T1000 (cell line): ENCODE measurements around the gene NUP98.

ENCODE experiments used
- DNase-seq: peaks from one replicate; lab custom pipeline; 2025; ENCODE audit warnings: mixed read lengths; lab: John Stamatoyannopoulos, UW

NUP98 gene

GRCh38 chr11:3735827-3736226, 61.5 kb downstream of the NUP98 start:
- DNase-seq = no peak

GRCh38 chr11:3732671-3733436, 64.5 kb downstream of the NUP98 start:
- DNase-seq = no peak

- peak; percentile 3 for DNase-seq
Observed at GRCh38 chr11:3723014-3723708, 74.2 kb downstream of the NUP98 start.

GRCh38 chr11:3722100-3722499, 75.3 kb downstream of the NUP98 start:
- DNase-seq = no peak

- no peak for DNase-seq
Observed at GRCh38 chr11:3720997-3721396, 76.4 kb downstream of the NUP98 start.

- DNase-seq = no peak
Observed at GRCh38 chr11:3712274-3712673, 85.1 kb downstream of the NUP98 start.

- no peak for DNase-seq
Observed at GRCh38 chr11:3710485-3711259, 86.7 kb downstream of the NUP98 start.

- no peak for DNase-seq
Observed at GRCh38 chr11:3709977-3710376, 87.4 kb downstream of the NUP98 start.

- DNase-seq = no peak
Observed at GRCh38 chr11:3707176-3707575, 90.2 kb downstream of the NUP98 start.

GRCh38 chr11:3703383-3703782, 94.0 kb downstream of the NUP98 start:
- DNase-seq = no peak

- no peak for DNase-seq
Observed at GRCh38 chr11:3700910-3701309, 96.4 kb downstream of the NUP98 start.

GRCh38 chr11:3700410-3700809, 96.9 kb downstream of the NUP98 start:
- no peak for DNase-seq

GRCh38 chr11:3686751-3687150, 110.6 kb downstream of the NUP98 start:
- DNase-seq = no peak

GRCh38 chr11:3685923-3686322, 111.4 kb downstream of the NUP98 start:
- no peak for DNase-seq

- DNase-seq = no peak
Observed at GRCh38 chr11:3684819-3685172, 112.6 kb downstream of the NUP98 start.

- no peak for DNase-seq
Observed at GRCh38 chr11:3684129-3684818, 113.1 kb downstream of the NUP98 start.

GRCh38 chr11:3683039-3683438, 114.3 kb downstream of the NUP98 start:
- DNase-seq = no peak

- no peak for DNase-seq
Observed at GRCh38 chr11:3679077-3679476, 118.3 kb downstream of the NUP98 start.

- no peak for DNase-seq
Observed at GRCh38 chr11:3675971-3676370, 121.4 kb downstream of the NUP98 start.

GRCh38 chr11:3674189-3674588, 123.2 kb downstream of the NUP98 start:
- no peak for DNase-seq

- no peak for DNase-seq
Observed at GRCh38 chr11:3671334-3672254, 125.8 kb downstream of the NUP98 start, which contains the start of gene CHRNA10. CHRNA10 (minus strand) TSS chr11:3671384; CDS start chr11:3671312, 72 bp downstream.
